ENCODE data around the gene PLGLB2. TPM values are rescaled to one million over a fixed set of nuclear protein-coding genes. Genes with fewer than 3 reads are reported as not detected.
"Not testable (repeated sequence)": the region's sequence is repeated elsewhere in the genome, so short reads cannot be mapped to it uniquely, and the experiment has no call there.

The PLGLB2 gene
- under 1 TPM; 0.15 to 0.64 TPM for total RNA-seq
- polyA plus RNA-seq (2013, experiment 1 of 2), result not detected
- polyA plus RNA-seq (2013, experiment 2 of 2), result not detected
- long read RNA-seq, experiment 1, result 0 reads
- long read RNA-seq, experiment 2, result 0 reads
- long read RNA-seq, experiment 3, result 0 reads
- long read RNA-seq, experiment 4, result 0 reads

GRCh38 chr2:87747791-87748190 is at the start of gene PLGLB2:
Gene PLGLB2, plus strand, starts transcription at chr2:87748087. Its CDS starts 67 bp downstream, at chr2:87748154.
- not testable (repeated sequence) for H3K4me1 Mint-ChIP-seq; H3K36me3 ChIP-seq (ENCODE audit: control insufficient read depth, insufficient read depth, low read length); H3K4me3 Mint-ChIP-seq; H3K36me3 Mint-ChIP-seq (ENCODE audit: low read depth); H3K27ac ChIP-seq (ENCODE audit: low read depth, low read length); DNase-seq; H3K4me1 ChIP-seq (ENCODE audit: control insufficient read depth, insufficient read depth, low read length); H3K9ac ChIP-seq (ENCODE audit: extremely low read depth, low read length, poor library complexity, severe bottlenecking); H3K27ac Mint-ChIP-seq; H3K9me3 ChIP-seq (ENCODE audit: control insufficient read depth, low read length); H3K27me3 ChIP-seq (ENCODE audit: control insufficient read depth, insufficient read depth, low read length, poor library complexity, severe bottlenecking); H3K9me3 Mint-ChIP-seq; H3K27me3 Mint-ChIP-seq (ENCODE audit: insufficient read depth); H3K4me3 ChIP-seq (ENCODE audit: low read length)
- no CpG with 5 or more reads among the region's 3 CpGs for WGBS, 2 experiments (ENCODE audit: insufficient coverage in 1 of 2, insufficient read length in 1 of 2)

GRCh38 chr2:87704572-87705323 is 43.1 kb upstream of the PLGLB2 start:
- not testable (repeated sequence) for H3K4me1 Mint-ChIP-seq; DNase-seq; H3K9ac ChIP-seq (ENCODE audit: extremely low read depth, low read length, poor library complexity, severe bottlenecking); H3K4me3 Mint-ChIP-seq; H3K9me3 ChIP-seq (ENCODE audit: control insufficient read depth, low read length); H3K9me3 Mint-ChIP-seq; H3K36me3 ChIP-seq (ENCODE audit: control insufficient read depth, insufficient read depth, low read length); H3K4me1 ChIP-seq (ENCODE audit: control insufficient read depth, insufficient read depth, low read length); H3K27me3 Mint-ChIP-seq (ENCODE audit: insufficient read depth); H3K27me3 ChIP-seq (ENCODE audit: control insufficient read depth, insufficient read depth, low read length, poor library complexity, severe bottlenecking); H3K4me3 ChIP-seq (ENCODE audit: low read length); H3K36me3 Mint-ChIP-seq (ENCODE audit: low read depth); H3K27ac ChIP-seq (ENCODE audit: low read depth, low read length); H3K27ac Mint-ChIP-seq
- 93 to 100% methylated on average over 2 of the region's 4 CpGs for WGBS, 2 experiments (ENCODE audit: insufficient coverage in 1 of 2, insufficient read length in 1 of 2)

GRCh38 chr2:87708368-87708767 is 39.5 kb upstream of the PLGLB2 start:
- not testable (repeated sequence) for H3K4me1 Mint-ChIP-seq; H3K36me3 Mint-ChIP-seq (ENCODE audit: low read depth); H3K4me3 Mint-ChIP-seq; H3K27ac ChIP-seq (ENCODE audit: low read depth, low read length); H3K27me3 Mint-ChIP-seq (ENCODE audit: insufficient read depth); H3K27me3 ChIP-seq (ENCODE audit: control insufficient read depth, insufficient read depth, low read length, poor library complexity, severe bottlenecking); H3K4me3 ChIP-seq (ENCODE audit: low read length); H3K36me3 ChIP-seq (ENCODE audit: control insufficient read depth, insufficient read depth, low read length); H3K4me1 ChIP-seq (ENCODE audit: control insufficient read depth, insufficient read depth, low read length); H3K9me3 ChIP-seq (ENCODE audit: control insufficient read depth, low read length); H3K27ac Mint-ChIP-seq; H3K9me3 Mint-ChIP-seq; H3K9ac ChIP-seq (ENCODE audit: extremely low read depth, low read length, poor library complexity, severe bottlenecking); DNase-seq
- WGBS, 2 experiments (ENCODE audit: insufficient coverage in 1 of 2, insufficient read length in 1 of 2), result no CpG with 5 or more reads among the region's 2 CpGs

GRCh38 chr2:87727940-87728599 is 19.8 kb upstream of the PLGLB2 start:
- H3K4me3 Mint-ChIP-seq; H3K36me3 Mint-ChIP-seq (ENCODE audit: low read depth); H3K4me3 ChIP-seq (ENCODE audit: low read length); H3K27me3 Mint-ChIP-seq (ENCODE audit: insufficient read depth); H3K9me3 Mint-ChIP-seq; DNase-seq; H3K27me3 ChIP-seq (ENCODE audit: control insufficient read depth, insufficient read depth, low read length, poor library complexity, severe bottlenecking); H3K36me3 ChIP-seq (ENCODE audit: control insufficient read depth, insufficient read depth, low read length); H3K9me3 ChIP-seq (ENCODE audit: control insufficient read depth, low read length); H3K4me1 ChIP-seq (ENCODE audit: control insufficient read depth, insufficient read depth, low read length); H3K9ac ChIP-seq (ENCODE audit: extremely low read depth, low read length, poor library complexity, severe bottlenecking); H3K4me1 Mint-ChIP-seq; H3K27ac Mint-ChIP-seq; H3K27ac ChIP-seq (ENCODE audit: low read depth, low read length): not testable (repeated sequence)
- no CpG with 5 or more reads among the region's 8 CpGs for WGBS, 2 experiments (ENCODE audit: insufficient coverage in 1 of 2, insufficient read length in 1 of 2)

- H3K36me3 Mint-ChIP-seq (ENCODE audit: low read depth); H3K4me1 Mint-ChIP-seq; H3K9me3 Mint-ChIP-seq; H3K27me3 Mint-ChIP-seq (ENCODE audit: insufficient read depth); H3K27ac ChIP-seq (ENCODE audit: low read depth, low read length); H3K27ac Mint-ChIP-seq; H3K4me1 ChIP-seq (ENCODE audit: control insufficient read depth, insufficient read depth, low read length); H3K27me3 ChIP-seq (ENCODE audit: control insufficient read depth, insufficient read depth, low read length, poor library complexity, severe bottlenecking); H3K4me3 Mint-ChIP-seq; DNase-seq; H3K9me3 ChIP-seq (ENCODE audit: control insufficient read depth, low read length); H3K36me3 ChIP-seq (ENCODE audit: control insufficient read depth, insufficient read depth, low read length); H3K4me3 ChIP-seq (ENCODE audit: low read length); H3K9ac ChIP-seq (ENCODE audit: extremely low read depth, low read length, poor library complexity, severe bottlenecking): not testable (repeated sequence)
Observed at GRCh38 chr2:87740928-87741327, 7.0 kb upstream of the PLGLB2 start.

- no CpG with 5 or more reads among the region's 3 CpGs for WGBS, 2 experiments (ENCODE audit: insufficient coverage in 1 of 2, insufficient read length in 1 of 2)
- not testable (repeated sequence) for H3K27ac Mint-ChIP-seq; H3K9ac ChIP-seq (ENCODE audit: extremely low read depth, low read length, poor library complexity, severe bottlenecking); H3K27ac ChIP-seq (ENCODE audit: low read depth, low read length); H3K9me3 Mint-ChIP-seq; H3K4me1 ChIP-seq (ENCODE audit: control insufficient read depth, insufficient read depth, low read length); H3K36me3 ChIP-seq (ENCODE audit: control insufficient read depth, insufficient read depth, low read length); H3K27me3 Mint-ChIP-seq (ENCODE audit: insufficient read depth); DNase-seq; H3K4me1 Mint-ChIP-seq; H3K4me3 Mint-ChIP-seq; H3K4me3 ChIP-seq (ENCODE audit: low read length); H3K9me3 ChIP-seq (ENCODE audit: control insufficient read depth, low read length); H3K27me3 ChIP-seq (ENCODE audit: control insufficient read depth, insufficient read depth, low read length, poor library complexity, severe bottlenecking); H3K36me3 Mint-ChIP-seq (ENCODE audit: low read depth)
Observed at GRCh38 chr2:87742393-87743108, 5.3 kb upstream of the PLGLB2 start.
